DOHH2 (cell line): ENCODE results near the gene SRCAP.

ENCODE experiments used
- H3F3A ChIP-seq: fragments of 200-600 bp; sonication (generic), shearing (Covaris generic); 2 replicates; pipeline ENCODE4 v1.6.0; 2016; ENCODE audit warnings: antibody characterized with exemption, mild to moderate bottlenecking; ENCODE audit not compliant: control insufficient read depth, insufficient read depth
- H3K27ac ChIP-seq: fragments of 200-600 bp; sonication (generic); 2 replicates; pipeline ENCODE4 v1.5.1; 2014; ENCODE audit warnings: low read depth, mild to moderate bottlenecking, low read length, moderate library complexity
- H3K27me3 ChIP-seq: fragments of 200-600 bp; sonication (generic); 2 replicates; pipeline ENCODE4 v1.6.1; 2014; ENCODE audit warnings: mild to moderate bottlenecking, low read length, mixed read lengths; ENCODE audit not compliant: control insufficient read depth
- H3K36me3 ChIP-seq: fragments of 200-600 bp; sonication (generic); 2 replicates; pipeline ENCODE4 v1.6.1; 2014; ENCODE audit warnings: mild to moderate bottlenecking, low read length, moderate library complexity, mixed read lengths; ENCODE audit not compliant: control insufficient read depth
- H3K4me1 ChIP-seq: fragments of 200-600 bp; sonication (generic); 2 replicates; pipeline ENCODE4 v1.6.1; 2014; ENCODE audit warnings: mild to moderate bottlenecking, low read length, mixed read lengths; ENCODE audit not compliant: control insufficient read depth
- H3K4me2 ChIP-seq: fragments of 200-600 bp; sonication (generic); 2 replicates; pipeline ENCODE4 v1.6.0; 2014; ENCODE audit warnings: mild to moderate bottlenecking, low read length, moderate library complexity
- H3K4me3 ChIP-seq: fragments of 200-600 bp; sonication (generic); 2 replicates; pipeline ENCODE4 v1.5.1; 2014; ENCODE audit warnings: mild to moderate bottlenecking, low read length, mixed read lengths
- H3K79me2 ChIP-seq: fragments of 200-600 bp; sonication (generic); 2 replicates; pipeline ENCODE4 v1.6.1; 2014; ENCODE audit warnings: mild to moderate bottlenecking, low read length, mixed read lengths; ENCODE audit not compliant: control insufficient read depth
- H3K9me2 ChIP-seq: fragments of 200-600 bp; sonication (generic); replicated peaks from 2 replicates; pipeline ENCODE4 v1.6.1; 2014; ENCODE audit warnings: mild to moderate bottlenecking, low read length, mixed read lengths; ENCODE audit not compliant: control insufficient read depth
- H3K9me3 ChIP-seq: fragments of 200-600 bp; sonication (generic); 2 replicates; pipeline ENCODE4 v1.6.1; 2014; ENCODE audit warnings: antibody characterized with exemption, low read length, mixed read lengths; ENCODE audit not compliant: control insufficient read depth, insufficient read depth
- H4K20me1 ChIP-seq: fragments of 200-600 bp; sonication (generic); 2 replicates; pipeline ENCODE4 v1.6.0; 2014; ENCODE audit warnings: low read depth, mild to moderate bottlenecking, antibody characterized with exemption, low read length, moderate library complexity; ENCODE audit not compliant: control insufficient read depth, insufficient read depth
- EZH2phosphoT487 ChIP-seq: fragments of 200-600 bp; sonication (generic); IDR thresholded peaks from 2 replicates; pipeline ENCODE4 v1.6.1; 2017; ENCODE audit warnings: borderline replicate concordance, mild to moderate bottlenecking, antibody characterized with exemption, low read length, moderate library complexity, mixed read lengths
- TF ChIP-seq, protein P1 (sequence below): fragments of 200-600 bp; sonication (generic); IDR thresholded peaks from one replicate; pipeline ENCODE4 v1.5.1; 2014; ENCODE audit warnings: antibody characterized with exemption, mild to moderate bottlenecking, low read depth, low read length; ENCODE audit not compliant: poor library complexity, severe bottlenecking

The SRCAP gene

DNA sequence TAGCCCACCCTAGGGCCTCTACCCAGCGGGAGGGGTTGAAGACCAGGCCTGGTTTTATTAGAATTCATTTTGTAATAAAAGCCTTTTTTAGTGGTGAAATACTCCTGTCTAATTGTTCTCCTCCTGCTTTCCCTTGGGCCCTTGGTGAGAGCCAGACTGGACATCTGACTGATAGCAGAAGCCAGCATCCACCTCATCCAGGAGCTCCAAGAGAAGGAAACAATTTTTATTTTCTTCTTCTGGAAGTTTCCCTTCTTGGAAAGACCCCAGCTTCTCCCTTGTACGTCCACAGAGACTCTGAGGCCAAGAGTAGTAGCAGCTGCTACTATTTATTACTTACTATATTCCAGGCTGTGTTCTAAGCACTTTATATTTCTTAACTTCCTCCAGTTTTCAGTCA, 45.2 kb downstream of the SRCAP start:
- Histone ChIP-seq H3K4me1 (peaks cover 8% of the 10 kb centered on the region), H3F3A (peaks cover 21% of the 10 kb centered on the region), H3K4me3 (no peak overlapping the region), H3K4me2 (no peak overlapping the region), H3K27me3 (no peaks in the 10 kb centered on the region), H3K36me3 (peaks cover 59% of the 10 kb centered on the region), H3K79me2 (peaks cover 9% of the 10 kb centered on the region), H4K20me1 (no peaks in the 10 kb centered on the region), H3K9me2 (no peaks in the 10 kb centered on the region), H3K27ac (no peak overlapping the region), H3K9me3 (no peaks in the 10 kb centered on the region)
- TF ChIP-seq, protein P1, sequence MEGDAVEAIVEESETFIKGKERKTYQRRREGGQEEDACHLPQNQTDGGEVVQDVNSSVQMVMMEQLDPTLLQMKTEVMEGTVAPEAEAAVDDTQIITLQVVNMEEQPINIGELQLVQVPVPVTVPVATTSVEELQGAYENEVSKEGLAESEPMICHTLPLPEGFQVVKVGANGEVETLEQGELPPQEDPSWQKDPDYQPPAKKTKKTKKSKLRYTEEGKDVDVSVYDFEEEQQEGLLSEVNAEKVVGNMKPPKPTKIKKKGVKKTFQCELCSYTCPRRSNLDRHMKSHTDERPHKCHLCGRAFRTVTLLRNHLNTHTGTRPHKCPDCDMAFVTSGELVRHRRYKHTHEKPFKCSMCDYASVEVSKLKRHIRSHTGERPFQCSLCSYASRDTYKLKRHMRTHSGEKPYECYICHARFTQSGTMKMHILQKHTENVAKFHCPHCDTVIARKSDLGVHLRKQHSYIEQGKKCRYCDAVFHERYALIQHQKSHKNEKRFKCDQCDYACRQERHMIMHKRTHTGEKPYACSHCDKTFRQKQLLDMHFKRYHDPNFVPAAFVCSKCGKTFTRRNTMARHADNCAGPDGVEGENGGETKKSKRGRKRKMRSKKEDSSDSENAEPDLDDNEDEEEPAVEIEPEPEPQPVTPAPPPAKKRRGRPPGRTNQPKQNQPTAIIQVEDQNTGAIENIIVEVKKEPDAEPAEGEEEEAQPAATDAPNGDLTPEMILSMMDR, result no peak
- no peak for TF ChIP-seq EZH2phosphoT487

DNA sequence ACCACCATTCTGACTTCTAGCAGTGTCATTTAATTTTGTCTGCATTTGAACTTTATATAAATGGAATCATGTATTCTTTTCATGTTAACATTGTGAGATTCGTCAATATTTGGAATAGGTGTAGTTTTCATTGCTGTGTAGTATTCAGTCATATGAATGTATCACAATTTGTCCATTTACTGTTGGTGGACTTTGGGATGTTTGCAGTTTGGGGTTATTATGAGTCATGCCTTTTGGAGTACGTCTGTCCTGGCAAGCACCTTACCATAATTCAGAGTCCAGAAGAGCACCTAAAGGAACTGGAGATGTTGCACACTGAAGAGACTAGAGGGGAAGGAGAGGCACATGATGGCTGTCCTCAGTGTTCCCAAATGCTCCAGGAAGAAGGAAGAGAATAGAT, 46.1 kb downstream of the SRCAP start:
- Histone ChIP-seq H4K20me1 (no peaks in the 10 kb centered on the region), H3K79me2 (peaks cover 18% of the 10 kb centered on the region), H3K4me3 (no peak overlapping the region), H3F3A (peaks cover 21% of the 10 kb centered on the region), H3K27me3 (no peaks in the 10 kb centered on the region), H3K9me3 (no peaks in the 10 kb centered on the region), H3K27ac (no peak overlapping the region), H3K4me1 (peaks cover 17% of the 10 kb centered on the region), H3K9me2 (no peaks in the 10 kb centered on the region), H3K36me3 (peaks cover 59% of the 10 kb centered on the region), H3K4me2 (no peak overlapping the region)
- no peak for TF ChIP-seq EZH2phosphoT487
- TF ChIP-seq, protein P1, result no peak

DNA sequence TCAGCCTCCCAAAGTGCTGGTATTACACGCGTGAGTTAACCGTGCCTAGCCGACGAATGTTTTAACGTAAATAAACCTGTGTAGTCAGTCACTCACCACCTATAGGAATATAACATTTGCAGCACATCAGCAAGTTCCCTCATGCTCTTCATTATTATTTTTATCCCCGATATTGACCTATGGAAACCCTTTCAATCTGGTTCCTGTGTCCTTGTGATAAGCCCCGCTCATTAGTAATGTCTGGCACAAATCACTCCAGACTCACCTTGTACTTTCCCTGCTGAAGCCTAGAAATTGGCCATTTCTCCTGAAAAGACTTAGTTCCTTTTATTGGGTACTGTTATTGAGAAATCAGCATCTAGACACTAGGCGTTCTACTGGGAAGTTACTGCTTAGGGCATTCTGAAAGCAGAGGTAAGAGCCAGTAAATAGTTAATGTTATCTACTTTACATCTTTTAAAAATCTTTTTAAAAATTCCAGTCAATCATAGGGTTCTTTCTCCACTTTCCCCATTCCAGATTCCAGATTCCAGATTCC, 47.7 kb downstream of the SRCAP start:
- TF ChIP-seq, protein P1, result no peak
- TF ChIP-seq EZH2phosphoT487, result no peak
- Histone ChIP-seq H3K9me3 (no peaks in the 10 kb centered on the region), H3K79me2 (peaks cover 32% of the 10 kb centered on the region), H3K36me3 (peaks cover 58% of the 10 kb centered on the region), H4K20me1 (no peaks in the 10 kb centered on the region), H3K4me3 (no peak overlapping the region), H3K4me2 (no peak overlapping the region), H3K27ac (no peak overlapping the region), H3F3A (peaks cover 21% of the 10 kb centered on the region), H3K27me3 (no peaks in the 10 kb centered on the region), H3K9me2 (no peaks in the 10 kb centered on the region), H3K4me1 (peaks cover 17% of the 10 kb centered on the region)

DNA sequence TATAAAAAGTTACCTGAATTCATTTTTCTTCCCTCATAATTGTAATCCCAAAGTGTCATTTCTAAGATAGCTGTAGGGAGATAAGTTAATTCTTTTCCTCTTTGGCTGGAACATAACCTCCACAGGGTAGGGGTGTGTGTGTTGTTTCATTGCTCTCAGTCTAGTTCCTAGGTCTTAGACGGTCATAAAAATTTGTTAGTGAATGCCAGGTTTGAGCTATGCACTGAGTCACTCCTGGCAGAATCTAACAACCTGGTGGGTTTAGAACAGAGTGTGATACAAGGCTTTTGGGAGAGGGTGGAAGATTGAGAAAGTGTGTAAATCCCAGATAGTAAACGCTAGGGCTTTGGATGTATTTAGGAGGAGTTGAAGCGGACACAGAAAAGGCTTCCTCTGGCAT, 48.4 kb downstream of the SRCAP start:
- H3F3A ChIP-seq, result peaks cover 22% of the 10 kb centered on the region

More for the DNA sequence above, 48.4 kb downstream of the SRCAP start:
- no peaks in the 10 kb centered on the region for H3K9me3 ChIP-seq
- H3K36me3 ChIP-seq, result peaks cover 51% of the 10 kb centered on the region
- H3K27me3 ChIP-seq, result no peaks in the 10 kb centered on the region
- no peaks in the 10 kb centered on the region for H3K9me2 ChIP-seq
- H3K4me1 ChIP-seq, result peaks cover 17% of the 10 kb centered on the region
- H3K79me2 ChIP-seq, result peaks cover 32% of the 10 kb centered on the region
- no peak for TF ChIP-seq EZH2phosphoT487
- TF ChIP-seq, protein P1, result no peak
- H3K4me2 ChIP-seq, result peak overlapping the region; percentile 82
- no peaks in the 10 kb centered on the region for H4K20me1 ChIP-seq
- peak overlapping the region; percentile 75 for H3K4me3 ChIP-seq
- H3K27ac ChIP-seq, result peak overlapping the region; percentile 39
